Heart right ventricle (tissue), 16 donors: ENCODE measurements around the gene LRRC15. TPM values are rescaled to one million over a fixed set of nuclear protein-coding genes. Genes with fewer than 3 reads are reported as not detected.

ENCODE experiments used
- ATAC-seq, 8 donors: fragments of 200-7000 bp; cut with Tn5 transposase; one replicate each; pipeline ENCODE4 v1.9.1; 2020; ENCODE audit warnings: mild to moderate bottlenecking in 8 of 8, moderate library complexity in 8 of 8, moderate number of reproducible peaks in 1 of 8
- DNase-seq, 2 donors: peaks; one replicate each; pipeline ENCODE4 v3.0.0-alpha.2; 2020
- H3K27ac ChIP-seq, 10 donors: fragments of 200-600 bp; sonication (generic) in 2 of 10; one replicate each; pipeline versions ENCODE4 v1.5.0 to v1.8.0; 2020 to 2022; ENCODE audit warnings: mild to moderate bottlenecking in 3 of 10
- H3K27me3 ChIP-seq, 7 donors: fragments of 200-600 bp; one replicate each; pipeline ENCODE4 v1.8.0; 2021 to 2022; ENCODE audit warnings: mild to moderate bottlenecking in 2 of 7
- H3K36me3 ChIP-seq, 9 donors: fragments of 200-600 bp; sonication (generic) in 1 of 9; one replicate each; pipeline versions ENCODE4 v1.5.0 to v1.8.0; 2020 to 2022; ENCODE audit warnings: mild to moderate bottlenecking in 2 of 9
- H3K4me1 ChIP-seq, 9 donors: fragments of 200-600 bp; sonication (generic) in 1 of 9; one replicate each; pipeline versions ENCODE4 v1.5.0 to v1.8.0; 2020 to 2022; ENCODE audit warnings: mild to moderate bottlenecking in 4 of 9
- H3K4me3 ChIP-seq, 10 donors: fragments of 200-600 bp; sonication (generic) in 2 of 10; one replicate each; pipeline versions ENCODE4 v1.5.0 to v1.8.0; 2020 to 2022; ENCODE audit warnings: mild to moderate bottlenecking in 7 of 10, moderate library complexity in 2 of 10
- H3K9me3 ChIP-seq, 11 donors: fragments of 200-600 bp in 10 of 11; sonication (generic) in 2 of 11; one replicate each; pipeline versions ENCODE4 v1.5.0 to v1.8.0; 2013 to 2022; ENCODE audit warnings: mild to moderate bottlenecking in 2 of 11, control low read depth in 1 of 11, moderate library complexity in 1 of 11
- WGBS, 2 donors: extraction: QIAGEN DNeasy Blood & Tissue Kit; methylation state at CpG; one replicate each; pipeline ENCODE4 v1.1.7; 2013; ENCODE audit warnings: inconsistent platforms in 1 of 2; 5-methylcytosine and 5-hydroxymethylcytosine counted together
- intact Hi-C, 10 donors: fragments of 100-400 bp; cut with DNase I; formaldehyde crosslinking; loops; one replicate each; pipeline versions ENCODE4 v1.11.1 to v1.14.2; 2022
- polyA plus RNA-seq, 2 donors: library from polyadenylated mRNA; stranded (reverse); fragments of 200-250 nt; gene quantifications; one replicate each; pipeline ENCODE4 v1.2.3, GENCODE V29; 2013
- total RNA-seq, 10 donors: library from RNA; stranded (reverse); fragmentation: NEBNext Ultra II Directional in 3 of 10; extraction: Animal tissue kit (Norgen Biotek cat#: 25700) in 3 of 10; gene quantifications; one replicate each; pipeline versions ENCODE4 v1.2.1 to v1.2.4, GENCODE V29; 2021 to 2023
- TF ChIP-seq, protein P1 (sequence below), 9 donors: fragments of 200-600 bp; sonication (generic) in 2 of 9; IDR thresholded peaks; one replicate each; pipeline versions ENCODE4 v1.5.0 to v1.8.0; 2021 to 2022; ENCODE audit warnings: antibody characterized with exemption in 9 of 9, mild to moderate bottlenecking in 5 of 9, moderate library complexity in 1 of 9
- donor health status: Arrhythmogenic right ventricular cardiomyopathy.
- donor health status: ischemic (EF 13 %, LVEDD 7.1; RV severe dilation, severe dysfunction).
- donor health status: healthy with polysubstance abuse.
- donor health status: DM: no; HTN: yes; CAD: no.
- donor health status: DM: no; HTN: no; CAD: no.
- donor health status: ischemic (EF 25% LVEDD 6.9; RV normal size, moderate dysfunction).
- donor health status: ischemic (EF 25% LVEDD 5.7; RV mildly dilated, moderate dysfunction).
- donor health status: healthy.
- donor health status: DM: yes; HTN: yes; CAD: no.
- donor health status: Ischemic cardiomyopathy.
- donor health status: ischemic (EF 35%, LVEDD 5.7; RV mildly dilated, moderate dysfunction).
- donor health status: nonischemic (EF 11% LVEDD 7.7; RV severe dilation, severe dysfunction).
- donor health status: DM: yes; HTN: yes; CAD: no.
- donor health status: PGD.
- donor health status: ischemic (EF 29% LVEDD 5.4; RV normal size, mild dysfunction).
- donor health status: nonischemic (EF 23%, LVEDD 6.1; RV moderate dilation, normal function).

LRRC15 gene
- total and polyA plus RNA-seq, 12 donors = 0.05 to 0.81 (median 0.21) TPM; not detected in 1

- intact Hi-C loops = no loop called here
- TF ChIP-seq, protein P1, sequence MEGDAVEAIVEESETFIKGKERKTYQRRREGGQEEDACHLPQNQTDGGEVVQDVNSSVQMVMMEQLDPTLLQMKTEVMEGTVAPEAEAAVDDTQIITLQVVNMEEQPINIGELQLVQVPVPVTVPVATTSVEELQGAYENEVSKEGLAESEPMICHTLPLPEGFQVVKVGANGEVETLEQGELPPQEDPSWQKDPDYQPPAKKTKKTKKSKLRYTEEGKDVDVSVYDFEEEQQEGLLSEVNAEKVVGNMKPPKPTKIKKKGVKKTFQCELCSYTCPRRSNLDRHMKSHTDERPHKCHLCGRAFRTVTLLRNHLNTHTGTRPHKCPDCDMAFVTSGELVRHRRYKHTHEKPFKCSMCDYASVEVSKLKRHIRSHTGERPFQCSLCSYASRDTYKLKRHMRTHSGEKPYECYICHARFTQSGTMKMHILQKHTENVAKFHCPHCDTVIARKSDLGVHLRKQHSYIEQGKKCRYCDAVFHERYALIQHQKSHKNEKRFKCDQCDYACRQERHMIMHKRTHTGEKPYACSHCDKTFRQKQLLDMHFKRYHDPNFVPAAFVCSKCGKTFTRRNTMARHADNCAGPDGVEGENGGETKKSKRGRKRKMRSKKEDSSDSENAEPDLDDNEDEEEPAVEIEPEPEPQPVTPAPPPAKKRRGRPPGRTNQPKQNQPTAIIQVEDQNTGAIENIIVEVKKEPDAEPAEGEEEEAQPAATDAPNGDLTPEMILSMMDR (IDR thresholded peaks at IDR 0.05) = no peak
- Histone ChIP-seq H3K4me1 (peaks cover 0 to 3% (median 0%) of the 10 kb centered on the region in 9 donors), H3K27me3 (peaks cover 0 to 60% (median 15%) of the 10 kb centered on the region in 7 donors), H3K27ac (no peak overlapping the region), H3K4me3 (no peak overlapping the region), H3K9me3 (no peaks in the 10 kb centered on the region), H3K36me3 (no peaks in the 10 kb centered on the region)
- ATAC-seq (no peak), DNase-seq (no peak)
- 84 to 88% methylated on average over 9 of the region's 9 CpGs for WGBS, 2 donors
Measured at GRCh38 chr3:194379651-194380050, 10.1 kb upstream of the LRRC15 start.

DNA sequence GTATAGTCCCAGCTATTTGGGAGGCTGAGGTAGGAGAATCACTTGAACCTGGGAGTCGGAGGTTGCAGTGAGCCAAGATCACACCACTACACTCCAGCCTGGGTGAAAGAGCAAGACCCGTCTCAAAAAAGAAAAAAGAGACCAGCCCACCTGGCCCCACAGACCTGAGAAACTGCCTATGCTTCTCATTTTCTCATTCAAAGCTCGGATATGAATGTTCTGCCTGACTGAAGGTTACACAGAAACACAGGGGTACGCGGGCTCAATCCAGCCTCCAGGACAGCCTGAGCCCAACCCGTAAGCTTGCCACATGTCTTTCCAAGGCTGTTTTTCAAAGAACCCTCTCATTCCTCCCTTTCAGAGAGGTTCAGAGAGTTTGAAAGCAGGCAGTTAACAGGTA, 9.7 kb upstream of the LRRC15 start:
- Histone ChIP-seq H3K4me3 (no peak overlapping the region), H3K9me3 (no peaks in the 10 kb centered on the region), H3K4me1 (peaks cover 0 to 3% (median 0%) of the 10 kb centered on the region in 9 donors), H3K27ac (no peak overlapping the region), H3K27me3 (peaks cover 0 to 56% (median 14%) of the 10 kb centered on the region in 7 donors), H3K36me3 (no peaks in the 10 kb centered on the region)
- TF ChIP-seq, protein P1 (IDR thresholded peaks at IDR 0.05) = no peak
- WGBS, 2 donors = 91 to 96% methylated on average over 6 of the region's 6 CpGs
- intact Hi-C loops = no loop called here
- ATAC-seq (no peak), DNase-seq (no peak)

GRCh38 chr3:194377708-194378107, 8.2 kb upstream of the LRRC15 start:
- Histone ChIP-seq H3K27me3 (peaks cover 0 to 46% (median 14%) of the 10 kb centered on the region in 7 donors), H3K4me1 (peaks cover 0 to 3% (median 0%) of the 10 kb centered on the region in 9 donors), H3K9me3 (no peaks in the 10 kb centered on the region), H3K4me3 (no peak overlapping the region), H3K27ac (no peak overlapping the region), H3K36me3 (no peaks in the 10 kb centered on the region)
- ATAC-seq (no peak), DNase-seq (no peak)
- TF ChIP-seq, protein P1 (IDR thresholded peaks at IDR 0.05) = no peak
- WGBS, 2 donors = 91 to 97% methylated on average over 1 of the region's 1 CpG
- intact Hi-C loops = no loop called here

GRCh38 chr3:194376241-194376560, 6.7 kb upstream of the LRRC15 start:
- WGBS, 2 donors = 82 to 87% methylated on average over 10 of the region's 10 CpGs
- H3K4me3 ChIP-seq = no peak overlapping the region
- no peaks in the 10 kb centered on the region for H3K9me3 ChIP-seq
- intact Hi-C loops = no loop called here
- TF ChIP-seq, protein P1 (IDR thresholded peaks at IDR 0.05) = no peak
- peaks cover 0 to 55% (median 17%) of the 10 kb centered on the region in 7 donors for H3K27me3 ChIP-seq
- ATAC-seq (no peak), DNase-seq (no peak)
- H3K27ac ChIP-seq = no peak overlapping the region
- peaks cover 0 to 3% (median 0%) of the 10 kb centered on the region in 9 donors for H3K4me1 ChIP-seq
- no peaks in the 10 kb centered on the region for H3K36me3 ChIP-seq
